Activated CD4-positive, alpha-beta T cell treated with anti-CD3 and anti-CD28 coated beads, Interleukin-2, amount 50 U/mL, for 4 hours (primary cell): ENCODE results near the gene UNKL.

ENCODE experiments used
- DNase-seq, 2 experiments: peaks; one replicate each; pipeline ENCODE4 v3.0.0-alpha.2; 2020

Gene UNKL

DNA sequence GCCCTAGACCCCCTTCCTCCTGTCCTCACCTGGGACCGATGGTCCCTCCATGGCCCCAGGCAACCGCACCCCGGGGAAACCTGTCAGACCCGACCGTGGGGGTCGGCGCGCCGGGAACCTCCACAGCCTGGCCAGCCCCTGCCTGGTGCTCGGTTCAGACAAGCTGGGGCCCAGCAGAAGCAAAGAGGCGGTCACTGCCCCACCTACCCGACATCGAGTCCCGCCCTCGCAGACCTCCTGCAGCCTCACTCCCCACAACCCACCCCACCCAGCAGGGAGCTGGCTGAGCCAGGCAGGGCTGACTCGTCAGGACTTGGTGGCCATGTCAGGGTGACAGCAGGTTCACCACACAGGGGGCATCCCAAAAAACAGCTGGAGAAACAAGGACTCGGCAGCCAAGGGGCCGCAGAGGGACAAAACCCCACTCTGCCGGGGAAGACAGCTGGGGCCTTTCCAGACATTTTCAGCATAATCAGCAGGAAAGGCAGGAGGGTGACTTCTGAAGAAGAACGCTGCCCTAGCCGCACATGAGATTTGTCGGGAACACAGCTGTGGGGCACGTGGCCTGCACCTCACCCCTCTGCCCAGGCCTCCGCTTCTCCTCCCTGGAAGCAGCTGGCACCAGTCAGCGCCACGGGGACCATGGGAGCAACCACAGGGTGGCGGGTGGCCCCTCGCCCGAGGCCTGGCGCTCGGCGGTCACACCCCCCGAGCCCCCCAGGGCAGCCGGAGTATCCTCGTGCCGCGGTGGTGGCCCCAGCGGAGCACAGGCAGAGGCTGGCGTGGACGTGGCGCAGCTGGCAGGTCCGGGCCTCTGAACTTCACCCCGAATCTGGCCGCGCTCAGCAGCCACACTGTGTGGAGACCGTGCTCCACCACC is 39.8 kb downstream of the UNKL start:
- DNase-seq: no peak

DNA sequence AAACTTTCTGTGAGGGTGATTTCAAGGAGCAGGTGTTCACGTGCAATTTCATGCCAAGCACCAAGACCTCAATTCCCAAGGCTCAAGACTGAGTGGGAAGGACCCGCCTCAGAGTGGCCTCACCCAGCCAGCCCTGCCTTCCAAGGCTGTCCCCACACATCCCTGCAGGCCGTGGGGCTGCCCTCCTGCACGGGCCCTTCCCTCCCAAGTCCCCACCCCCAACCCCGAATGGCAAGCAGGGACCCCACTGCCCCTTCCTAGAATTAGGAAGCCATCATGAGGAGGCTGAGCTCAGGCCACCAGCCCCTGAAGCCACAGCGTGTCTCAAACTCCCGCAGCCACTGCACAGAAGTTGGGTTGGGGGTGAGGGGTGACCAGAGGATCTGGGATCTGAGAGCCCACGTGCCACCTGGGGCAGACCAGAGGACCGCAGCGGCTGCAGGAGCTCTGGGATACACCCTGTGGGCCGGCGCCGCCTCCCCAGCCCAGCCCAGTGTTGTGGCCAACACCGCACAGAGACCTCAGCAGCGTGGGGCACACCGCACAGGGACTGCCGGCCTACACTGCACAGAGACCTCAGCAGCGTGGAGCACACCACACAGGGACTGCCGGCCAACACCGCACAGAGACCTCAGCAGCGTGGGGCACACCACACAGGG is 42.1 kb downstream of the UNKL start:
- no peak for DNase-seq

DNA sequence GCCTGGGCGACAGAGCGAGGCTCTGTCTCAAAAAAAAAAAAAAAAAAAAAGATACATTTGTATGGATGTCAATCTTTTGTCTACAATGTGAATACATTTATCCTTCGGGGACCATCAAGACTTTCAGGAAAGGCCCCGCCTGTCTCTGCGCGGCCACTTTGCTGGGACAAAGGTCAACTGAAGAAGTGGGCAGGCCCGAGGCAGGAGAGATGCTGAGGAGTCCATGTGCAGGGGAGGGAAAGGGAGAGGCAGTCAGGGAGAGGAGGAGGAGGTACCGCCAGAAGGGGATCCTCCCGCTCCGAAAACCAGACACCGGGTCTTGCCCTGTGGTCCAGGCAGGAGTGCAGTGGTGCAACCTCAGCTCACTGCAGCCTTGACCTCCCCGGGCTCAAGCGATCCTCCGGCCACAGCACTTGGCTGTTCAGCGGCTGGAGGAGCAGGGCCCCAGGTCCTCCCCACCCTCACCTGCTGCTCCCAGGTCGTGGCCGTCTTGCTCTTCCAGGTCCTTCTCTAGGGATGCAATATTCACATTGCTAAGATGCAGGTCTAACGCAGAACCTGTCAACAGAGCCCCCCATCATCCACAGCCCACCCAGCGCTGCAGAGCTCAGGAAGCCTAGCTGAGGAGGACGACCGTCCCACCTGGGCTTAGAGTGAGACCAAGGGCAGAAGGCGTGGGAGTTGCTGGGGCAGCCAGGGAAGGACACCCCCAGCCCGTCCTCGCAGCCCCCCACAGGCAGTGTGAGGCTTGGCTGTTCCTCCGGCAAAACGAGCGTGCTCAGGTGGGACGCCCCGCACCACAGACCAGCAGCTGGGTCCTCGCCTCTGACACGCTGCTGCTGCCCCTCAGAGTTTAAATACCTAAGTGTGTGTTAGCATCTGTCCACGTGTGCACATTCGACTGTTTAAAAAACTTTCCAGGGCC is 43.2 kb downstream of the UNKL start:
- DNase-seq: no peak

DNA sequence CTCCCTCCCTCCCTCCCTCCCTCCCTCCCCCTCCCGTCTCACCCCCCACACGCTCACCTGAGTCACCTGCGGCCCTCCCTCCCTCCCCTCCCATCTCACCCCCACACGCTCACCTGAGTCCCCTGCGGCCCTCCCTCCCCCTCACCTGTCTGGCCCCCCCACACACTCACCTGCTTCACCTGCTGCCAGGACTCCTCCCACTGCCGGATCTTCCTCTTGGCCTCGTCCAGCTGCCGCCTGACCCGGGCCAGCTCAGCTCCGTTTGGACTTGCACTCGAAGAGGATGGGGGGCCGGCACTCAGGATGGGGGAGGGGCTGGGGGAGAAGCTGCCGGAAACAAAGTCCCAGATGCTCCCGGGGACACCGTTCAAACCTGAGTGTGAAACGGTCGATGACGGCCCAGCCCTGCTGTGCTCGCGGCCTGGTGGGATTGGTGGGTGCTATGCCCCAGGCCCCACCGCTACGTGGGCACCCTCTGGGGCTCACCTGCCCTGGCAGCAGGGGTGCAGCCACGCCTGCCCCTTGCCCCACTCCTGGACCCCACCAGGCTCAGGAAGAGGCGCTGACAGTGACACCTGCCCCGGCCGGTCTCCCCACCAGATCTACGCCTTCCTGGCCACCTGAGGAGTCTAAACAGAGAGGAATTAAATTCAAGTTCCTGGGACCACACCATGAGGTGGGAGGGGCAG is 46.9 kb downstream of the UNKL start:
- no peak for DNase-seq

DNA sequence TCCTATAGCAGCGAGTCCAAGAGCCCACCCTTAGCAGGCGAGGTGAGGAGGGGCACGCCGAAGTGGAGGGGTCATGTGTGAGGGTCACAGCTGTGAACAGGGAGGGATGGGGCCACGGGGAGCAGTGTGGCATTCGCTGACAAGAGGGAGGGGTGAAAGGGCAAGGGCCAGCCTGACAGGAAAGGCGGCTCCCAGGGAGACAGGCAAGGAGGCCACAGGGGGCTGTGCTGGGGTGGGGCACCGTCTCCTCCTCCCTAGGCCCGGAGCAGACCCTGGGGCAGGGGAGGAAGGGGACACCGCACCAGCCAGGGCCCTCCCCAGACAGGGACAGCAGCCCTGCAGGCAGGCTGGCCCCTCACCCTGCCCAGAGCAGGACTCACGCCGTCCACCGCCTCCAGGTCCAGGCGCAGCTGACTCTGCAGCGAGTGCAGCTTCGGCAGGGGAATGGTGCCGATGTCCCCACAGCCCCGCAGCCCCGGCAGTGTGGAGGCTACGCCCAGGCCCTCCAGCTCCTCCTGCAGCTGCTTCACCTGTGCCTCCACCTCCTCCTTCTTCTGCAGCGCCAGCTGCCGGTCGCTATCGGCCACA is 47.7 kb downstream of the UNKL start:
- DNase-seq: no peak

DNA sequence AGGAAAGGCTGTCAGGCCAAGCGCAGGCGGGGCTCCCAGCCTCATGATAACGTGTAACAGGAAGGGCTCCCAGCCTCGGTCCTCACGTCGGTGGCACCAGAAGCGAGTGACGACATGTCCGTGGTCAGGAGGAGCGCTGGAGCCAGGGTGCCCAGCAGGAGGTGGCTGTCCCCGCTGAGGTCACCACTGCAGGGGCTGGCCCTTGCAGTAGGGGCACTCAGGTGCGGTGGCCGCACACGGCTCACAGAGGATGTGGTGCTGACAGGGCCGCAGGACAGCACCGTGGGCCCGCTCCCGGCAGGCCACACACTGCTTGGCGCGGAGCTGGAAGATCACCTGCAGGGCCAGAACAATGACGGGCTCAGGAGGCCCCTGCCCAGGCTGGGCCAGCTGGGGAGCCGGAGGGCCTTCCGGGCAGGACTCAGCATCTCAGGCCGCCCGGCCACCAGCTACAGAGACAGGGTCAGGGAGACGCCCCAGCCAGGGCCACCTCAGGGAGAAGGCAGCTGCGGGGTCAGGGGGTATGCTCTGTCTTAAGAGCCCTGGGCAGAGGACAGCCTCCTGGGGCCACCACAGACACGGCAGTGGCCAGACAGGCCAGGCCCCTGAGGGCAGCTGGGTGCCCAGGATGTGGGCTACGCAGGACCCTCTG is 48.3 kb downstream of the UNKL start:
- DNase-seq: no peak

DNA sequence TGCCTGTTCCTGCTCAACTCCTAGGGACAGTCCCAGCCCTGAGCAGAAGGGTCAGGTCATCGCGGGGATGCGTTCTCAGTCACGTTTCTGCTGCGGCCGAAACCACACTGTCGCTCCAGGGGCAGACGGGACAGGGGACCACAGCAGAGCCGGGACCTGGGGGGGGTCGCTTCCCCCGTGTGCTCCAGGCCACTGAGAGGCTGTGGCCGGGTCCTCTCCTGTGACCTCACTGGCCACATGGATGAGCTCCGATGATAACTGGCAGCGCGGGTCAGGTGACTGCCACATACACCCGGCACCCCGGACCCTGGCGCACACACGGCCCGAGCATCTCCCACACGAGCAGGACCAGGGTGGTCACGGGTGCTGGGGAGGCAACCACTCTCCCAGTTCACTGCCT is 50.0 kb downstream of the UNKL start:
- DNase-seq: no peak

DNA sequence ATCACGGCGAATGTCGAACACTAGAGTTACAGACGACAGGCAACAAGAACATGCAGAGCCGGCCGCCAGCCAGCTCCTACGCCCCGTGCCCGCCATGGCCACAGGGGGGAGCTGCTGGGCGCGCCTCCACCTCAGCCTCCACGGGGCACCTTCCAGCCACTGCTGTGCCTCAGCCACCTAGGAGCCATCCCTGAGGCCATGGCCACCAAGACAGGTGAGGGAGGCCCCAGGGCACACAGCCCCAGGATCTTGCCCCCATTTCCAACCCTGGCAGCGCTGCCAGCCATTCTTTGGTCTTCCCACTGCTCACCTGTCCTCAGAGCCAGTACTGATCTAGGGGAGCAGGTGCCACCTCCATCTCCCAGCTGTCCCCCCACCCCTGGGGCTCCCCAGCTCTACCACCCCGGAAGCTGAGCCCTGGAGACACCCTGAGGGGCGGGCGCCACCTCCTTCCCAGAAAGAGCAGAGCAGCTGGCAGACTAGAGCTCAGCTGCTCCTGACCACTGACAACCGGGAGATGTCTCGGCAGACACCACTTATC is 50.9 kb downstream of the UNKL start:
- peak; percentile 59 to 60 for DNase-seq

DNA sequence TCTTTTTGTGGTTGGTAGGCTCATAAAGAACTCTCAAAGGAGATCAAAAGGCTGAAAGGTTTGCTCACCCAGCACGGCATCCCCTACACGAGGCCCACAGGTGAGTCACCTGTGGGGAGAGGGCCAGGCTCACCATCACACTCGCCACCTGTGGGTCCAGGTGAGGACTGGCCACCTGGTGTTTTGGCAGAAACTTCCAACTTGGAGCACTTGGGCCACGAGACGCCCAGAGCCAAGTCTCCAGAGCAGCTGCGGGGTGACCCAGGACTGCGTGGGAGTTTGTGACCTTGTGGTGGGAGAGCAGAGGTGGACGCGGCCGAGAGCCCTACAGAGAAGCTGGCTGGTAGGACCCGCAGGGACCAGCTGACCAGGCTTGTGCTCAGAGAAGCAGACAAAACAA is 51.7 kb downstream of the UNKL start:
- no peak for DNase-seq

DNA sequence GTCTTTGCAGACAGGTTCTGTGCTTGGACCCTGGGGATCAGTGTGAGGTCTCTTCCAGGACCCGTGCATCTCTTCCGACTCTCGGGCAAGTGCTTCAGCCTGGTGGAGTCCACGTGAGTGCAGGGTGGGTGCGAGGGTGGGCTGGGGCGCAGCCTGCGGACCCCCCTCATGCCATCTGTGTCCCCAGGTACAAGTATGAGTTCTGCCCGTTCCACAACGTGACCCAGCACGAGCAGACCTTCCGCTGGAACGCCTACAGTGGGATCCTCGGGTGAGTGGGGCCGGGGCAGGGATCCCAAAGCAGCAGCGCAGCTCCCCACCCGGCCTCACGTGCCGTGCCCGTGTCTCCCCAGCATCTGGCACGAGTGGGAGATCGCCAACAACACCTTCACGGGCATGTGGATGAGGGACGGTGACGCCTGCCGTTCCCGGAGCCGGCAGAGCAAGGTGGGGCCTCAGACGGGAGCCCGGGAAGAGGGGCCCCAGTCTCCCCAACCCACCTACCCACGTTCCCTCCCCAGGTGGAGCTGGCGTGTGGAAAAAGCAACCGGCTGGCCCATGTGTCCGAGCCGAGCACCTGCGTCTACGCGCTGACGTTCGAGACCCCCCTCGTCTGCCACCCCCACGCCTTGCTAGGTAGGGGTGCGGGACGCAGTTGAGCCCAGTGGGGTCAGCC is 52.7 kb downstream of the UNKL start:
- no peak for DNase-seq

DNA sequence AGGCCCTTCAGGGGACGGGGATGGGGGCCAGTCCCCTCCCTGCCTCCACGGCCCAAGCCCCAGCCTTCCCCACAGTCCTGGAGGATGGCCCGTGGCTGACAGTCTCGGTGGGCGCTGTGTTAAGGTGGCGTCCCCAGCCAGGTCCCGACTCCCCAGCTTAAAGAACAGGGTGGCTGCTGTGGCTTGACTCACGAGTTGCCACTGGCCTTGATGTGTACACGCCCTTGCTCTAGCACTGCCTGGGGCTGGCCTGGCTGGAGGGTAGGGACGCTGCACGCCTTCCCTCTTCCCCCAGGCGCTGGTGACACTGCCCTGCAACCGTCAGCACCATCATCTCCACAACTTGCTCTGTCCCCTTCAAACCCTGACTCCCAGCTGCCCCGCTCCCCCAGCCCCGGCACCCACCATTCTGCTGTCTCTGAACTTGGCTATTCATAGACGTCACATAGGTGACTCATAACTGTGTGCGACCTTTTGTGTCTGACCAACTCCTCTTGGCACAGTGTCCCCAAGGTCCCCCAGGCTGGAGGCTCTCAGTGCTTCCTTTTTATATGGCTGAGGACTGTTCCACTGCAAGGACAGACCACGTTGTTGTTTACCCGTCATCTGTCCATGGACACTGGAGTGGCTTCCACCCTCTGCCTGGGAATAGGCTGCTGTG is 56.5 kb downstream of the UNKL start:
- DNase-seq: no peak

DNA sequence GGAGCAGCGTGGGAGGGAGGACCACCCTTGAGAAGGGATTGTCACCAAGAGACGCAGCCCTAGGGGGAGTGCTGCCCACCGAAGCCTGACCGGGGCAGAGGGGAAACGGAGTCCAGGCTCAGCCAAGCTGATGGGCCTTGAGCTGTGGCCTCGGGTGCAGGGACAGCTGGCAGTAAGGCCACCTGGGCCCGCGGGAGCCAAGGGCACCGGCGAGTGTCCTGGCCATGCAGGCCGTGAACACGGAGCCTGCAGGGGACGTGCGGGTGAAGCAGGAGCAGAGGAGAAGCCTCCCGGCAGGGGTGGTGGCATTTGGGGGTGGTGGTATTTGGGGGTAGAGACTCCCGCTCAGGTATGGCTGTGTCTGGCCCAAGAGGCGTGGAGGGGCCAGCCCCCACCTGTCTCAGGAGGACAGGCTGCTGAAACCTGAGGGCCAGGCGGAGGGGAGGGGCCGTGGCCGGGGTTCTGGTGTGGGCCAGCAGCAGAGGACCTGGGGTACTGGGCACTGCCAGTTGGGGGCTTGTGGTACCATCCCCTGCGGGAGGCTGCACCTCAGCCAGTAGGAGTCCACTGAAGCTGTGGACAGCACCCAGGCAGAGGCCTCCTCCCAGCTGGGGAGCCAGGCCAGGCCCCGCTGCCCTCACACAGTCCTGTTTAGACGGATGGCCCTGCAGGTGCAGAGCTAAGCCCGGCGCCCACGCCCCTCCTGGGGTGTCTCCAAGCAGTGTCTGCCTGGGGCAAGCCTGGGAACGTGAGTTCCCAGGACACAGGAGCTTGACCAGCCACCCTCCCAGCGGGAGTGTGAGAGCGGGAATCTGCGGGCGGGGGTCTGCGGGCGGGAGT is 58.2 kb downstream of the UNKL start:
- DNase-seq: no peak

DNA sequence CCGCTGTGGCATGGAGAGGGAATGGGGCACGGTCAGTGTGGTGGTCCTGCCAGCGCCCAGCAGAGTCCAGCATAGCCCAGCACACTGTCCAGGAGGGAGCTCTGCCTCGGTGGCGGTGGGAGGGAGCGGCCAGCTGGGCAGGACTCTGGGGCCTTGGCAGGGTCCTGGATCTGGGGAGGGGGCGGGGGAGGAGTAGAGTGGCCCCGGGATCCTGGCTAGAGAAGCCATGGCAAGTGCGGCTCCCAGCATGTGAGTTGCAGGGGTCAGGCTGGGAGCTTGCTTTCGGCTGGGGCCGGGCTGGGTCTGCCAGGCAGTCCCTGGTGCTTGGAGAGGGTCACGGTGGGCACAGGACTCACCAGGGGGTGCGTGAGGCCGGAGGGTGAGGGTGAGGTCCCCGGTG is 58.9 kb downstream of the UNKL start:
- DNase-seq: no peak

DNA sequence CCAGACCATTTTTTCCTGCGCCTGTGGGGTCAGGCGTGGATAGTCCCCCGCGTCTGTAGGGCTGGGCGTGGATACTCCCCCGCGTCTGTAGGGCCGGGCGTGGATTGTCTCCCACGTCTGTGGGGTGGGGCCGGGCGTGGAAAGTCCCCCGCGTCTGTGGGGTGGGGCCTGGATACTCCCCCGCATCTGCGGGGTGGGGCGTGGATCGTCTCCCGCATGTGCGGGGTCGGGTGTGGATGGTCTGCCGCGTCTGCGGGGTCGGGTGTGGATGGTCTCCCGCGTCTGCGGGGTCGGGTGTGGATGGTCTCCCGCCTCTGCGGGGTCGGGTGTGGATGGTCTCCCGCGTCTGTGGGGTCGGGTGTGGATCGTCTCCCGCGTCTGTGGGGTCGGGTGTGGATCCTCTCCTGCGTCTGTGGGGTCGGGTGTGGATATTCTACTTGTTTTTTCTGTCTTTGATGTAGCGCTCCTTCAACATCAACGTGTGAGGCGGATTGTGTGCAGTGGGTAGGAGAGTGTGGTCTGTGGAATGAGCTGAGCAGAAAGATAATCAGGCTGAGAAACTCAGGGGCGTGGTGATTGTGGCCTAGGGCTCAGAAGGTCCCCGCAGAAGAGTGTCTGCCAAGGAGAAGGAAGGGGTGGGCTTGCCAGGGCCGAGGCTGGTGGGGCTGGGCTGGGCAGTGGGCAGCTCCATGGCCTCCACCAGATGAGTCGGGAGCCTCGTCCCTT is 59.5 kb downstream of the UNKL start:
- no peak for DNase-seq

DNA sequence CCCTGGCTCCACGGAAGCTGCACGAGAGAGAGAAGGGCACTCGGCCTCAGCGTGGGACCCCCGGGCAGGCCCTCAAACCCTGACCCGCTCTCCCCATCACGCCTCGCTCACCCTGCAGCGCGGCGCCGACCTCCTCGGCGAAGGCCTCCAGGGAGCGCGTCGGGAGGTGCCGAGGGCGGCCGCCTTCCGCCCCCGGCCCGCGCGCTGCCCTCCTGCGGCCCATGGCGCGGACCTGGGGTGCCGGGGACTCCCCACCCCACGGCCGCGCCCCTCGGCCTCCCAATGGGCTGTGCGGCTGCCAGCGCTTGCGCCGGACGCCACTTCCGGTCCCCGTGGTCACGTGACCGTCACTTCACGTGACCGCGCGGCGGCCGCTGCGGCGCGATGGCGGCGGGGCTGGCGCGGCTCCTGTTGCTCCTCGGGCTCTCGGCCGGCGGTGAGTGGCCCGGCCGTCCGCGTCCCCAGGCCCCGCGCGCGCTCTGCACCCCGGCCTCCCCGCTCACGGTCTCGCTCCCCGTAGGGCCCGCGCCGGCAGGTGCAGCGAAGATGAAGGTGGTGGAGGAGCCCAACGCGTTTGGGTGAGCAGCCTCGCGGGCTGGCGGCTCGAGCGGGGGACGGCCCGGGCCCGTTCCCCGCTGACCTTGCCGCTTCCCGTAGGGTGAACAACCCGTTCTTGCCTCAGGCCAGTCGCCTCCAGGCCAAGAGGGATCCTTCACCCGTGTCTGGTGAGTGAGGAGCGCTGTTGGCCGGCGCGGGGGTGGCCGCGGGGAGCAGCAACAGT is 62.7 kb downstream of the UNKL start, which contains the start of the genes GNPTG and TSR3:
GNPTG (plus strand) TSS at position 350 of the 781 bp plus-strand sequence; CDS start at position 385, 35 bp downstream.
TSR3 (minus strand) TSS at position 297 of the 781 bp plus-strand sequence; CDS start at position 223, 74 bp downstream.
- peak; percentile 61 to 70 for DNase-seq

DNA sequence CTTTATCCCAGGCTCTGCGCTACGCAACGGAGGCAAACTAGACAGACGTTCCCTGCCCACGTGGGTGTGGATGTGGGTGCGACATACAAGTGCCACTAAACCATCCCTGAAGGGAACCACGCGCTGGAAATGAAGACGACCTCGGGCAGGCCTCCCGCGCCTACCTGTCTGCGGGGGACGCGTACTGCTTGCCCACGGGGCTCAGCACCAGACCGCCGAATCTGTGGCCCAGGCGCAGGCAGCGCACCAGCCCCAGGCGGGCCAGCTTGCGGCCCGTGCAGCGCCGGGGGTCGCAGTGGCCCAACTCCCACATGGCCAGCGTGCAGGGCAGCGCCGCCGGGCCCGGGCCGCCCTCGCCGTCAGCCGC is 63.3 kb downstream of the UNKL start:
- peak in 1 of 2 experiments; percentile 14 for DNase-seq

DNA sequence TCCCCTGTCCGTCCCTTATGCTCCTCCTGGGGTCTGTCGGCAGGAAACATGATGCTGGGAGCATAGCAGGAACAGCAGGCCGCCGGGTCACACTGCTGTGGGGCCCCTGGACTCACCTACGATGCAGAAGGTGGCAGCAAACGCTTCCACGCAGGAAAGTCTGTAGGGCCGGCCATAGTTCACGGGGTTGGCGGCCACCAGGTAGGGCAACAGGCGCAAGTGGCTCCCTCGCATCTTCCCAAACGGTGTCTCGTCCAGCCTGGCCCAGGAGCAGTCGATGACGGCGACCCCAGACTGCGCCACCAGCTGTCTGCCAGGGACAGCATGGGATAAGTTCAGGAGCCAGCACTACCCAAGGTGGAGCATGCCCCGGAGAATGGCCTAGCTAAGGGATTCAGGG is 63.8 kb downstream of the UNKL start:
- no peak for DNase-seq

DNA sequence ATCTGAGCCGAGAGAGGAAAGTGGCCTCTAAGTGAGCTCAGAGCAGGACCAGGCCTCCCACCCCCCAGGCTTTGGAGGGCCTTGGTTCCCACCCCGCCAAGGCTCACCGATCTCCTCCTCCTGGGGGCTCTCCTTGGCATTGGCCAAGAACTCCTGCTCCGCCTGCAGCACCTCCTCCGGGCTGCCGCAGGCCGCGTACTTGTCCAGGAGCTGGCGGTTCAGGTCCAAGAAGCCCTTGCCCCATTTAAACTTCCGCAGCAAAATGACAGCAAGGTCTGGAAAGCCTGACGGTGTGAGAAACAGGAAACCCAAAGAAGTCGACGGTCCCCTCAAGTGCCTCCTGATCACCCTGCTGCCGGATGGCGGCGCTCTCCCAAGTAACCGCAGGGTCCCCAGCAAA is 64.6 kb downstream of the UNKL start:
- no peak for DNase-seq
